DND-41 (cell line): ENCODE data around the gene RNF130.

Experiments used
- ATAC-seq: fragments of 200-7000 bp; cut with Tn5 transposase; 3 replicates; pipeline ENCODE4 v1.9.1; 2021; ENCODE audit warnings: low read depth; ENCODE audit not compliant: insufficient read depth
- DNase-seq: peaks from one replicate; pipeline ENCODE4 v3.0.0-alpha.2; 2020
- H2AFZ ChIP-seq: 2 replicates; pipeline ENCODE4 v1.6.0; 2012; ENCODE audit warnings: low read depth, low read length
- H3K27ac ChIP-seq: 2 replicates; pipeline ENCODE4 v1.5.1; 2012; ENCODE audit warnings: low read length, inconsistent platforms
- H3K27me3 ChIP-seq: fragments of 200-600 bp; sonication (generic); 2 replicates; pipeline ENCODE4 v1.6.0; 2012; ENCODE audit warnings: low read length, mild to moderate bottlenecking, inconsistent platforms; ENCODE audit not compliant: insufficient read depth, poor library complexity
- H3K36me3 ChIP-seq: 2 replicates; pipeline ENCODE4 v1.5.1; 2012; ENCODE audit warnings: low read length, inconsistent platforms; ENCODE audit not compliant: insufficient read depth
- H3K4me1 ChIP-seq: 2 replicates; pipeline ENCODE4 v1.5.1; 2012; ENCODE audit warnings: mild to moderate bottlenecking, low read length; ENCODE audit not compliant: insufficient read depth
- H3K4me2 ChIP-seq: 2 replicates; pipeline ENCODE4 v1.6.0; 2012; ENCODE audit warnings: mild to moderate bottlenecking, moderate library complexity, low read length, inconsistent platforms; ENCODE audit not compliant: insufficient read depth
- H3K4me3 ChIP-seq, 2 experiments: fragments of 200-600 bp in 1 of 2; shearing (Covaris generic) in 1 of 2; 2 replicates each; pipeline ENCODE4 v1.5.1; 2012 to 2016; ENCODE audit warnings: inconsistent platforms in 2 of 2, low read length in 2 of 2, mild to moderate bottlenecking in 2 of 2, low read depth in 1 of 2, moderate library complexity in 1 of 2
- H3K79me2 ChIP-seq: 2 replicates; pipeline ENCODE4 v1.6.0; 2012; ENCODE audit warnings: low read length, inconsistent platforms; ENCODE audit not compliant: insufficient read depth
- H3K9ac ChIP-seq: 2 replicates; pipeline ENCODE4 v1.6.0; 2012; ENCODE audit warnings: low read depth, mild to moderate bottlenecking, inconsistent platforms, low read length, moderate library complexity
- H3K9me3 ChIP-seq: 2 replicates; pipeline ENCODE4 v1.5.1; 2012; ENCODE audit warnings: low read length, moderate library complexity, mild to moderate bottlenecking, inconsistent platforms; ENCODE audit not compliant: insufficient read depth, severe bottlenecking
- H4K20me1 ChIP-seq: 2 replicates; pipeline ENCODE4 v1.6.0; 2012; ENCODE audit warnings: low read length; ENCODE audit not compliant: insufficient read depth
- CTCF ChIP-seq: IDR thresholded peaks from 2 replicates; pipeline ENCODE4 v1.5.1; 2012; ENCODE audit warnings: borderline replicate concordance, low read length, moderate library complexity, mild to moderate bottlenecking; ENCODE audit not compliant: poor library complexity, severe bottlenecking; ENCODE audit errors: extremely low read depth
- EZH2 ChIP-seq: IDR thresholded peaks from 3 replicates; pipeline ENCODE4 v1.6.1; 2012; ENCODE audit warnings: borderline replicate concordance, low read depth, mild to moderate bottlenecking, moderate library complexity, low read length, inconsistent platforms; ENCODE audit not compliant: severe bottlenecking

RNF130 gene

GRCh38 chr5:180013678-180014077 lies 57.9 kb downstream of the RNF130 start:
- H3K4me1 ChIP-seq: no peaks in the 10 kb centered on the region
- H3K79me2 ChIP-seq: no peaks in the 10 kb centered on the region
- H3K27me3 ChIP-seq: no peaks in the 10 kb centered on the region
- no peak overlapping the region for H3K4me2 ChIP-seq
- no peak overlapping the region for H3K9ac ChIP-seq
- DNase-seq (no peak), ATAC-seq (no peak)
- H4K20me1 ChIP-seq: no peaks in the 10 kb centered on the region
- H3K36me3 ChIP-seq: no peaks in the 10 kb centered on the region; the same call in 1 of the 2 replicates
- H3K4me3 ChIP-seq: no peak overlapping the region
- no peak overlapping the region for H2AFZ ChIP-seq
- TF ChIP-seq EZH2 (no peak), CTCF (no peak)
- no peak overlapping the region for H3K27ac ChIP-seq
- H3K9me3 ChIP-seq: no peaks in the 10 kb centered on the region

GRCh38 chr5:180012316-180012715 lies 59.2 kb downstream of the RNF130 start:
- no peak overlapping the region for H3K9ac ChIP-seq
- no peak for ATAC-seq
- no peak overlapping the region for H3K27ac ChIP-seq
- H2AFZ ChIP-seq: no peak overlapping the region
- H3K36me3 ChIP-seq: no peaks in the 10 kb centered on the region; the same call in 1 of the 2 replicates
- H3K79me2 ChIP-seq: no peaks in the 10 kb centered on the region
- no peaks in the 10 kb centered on the region for H4K20me1 ChIP-seq
- no peak for DNase-seq
- H3K9me3 ChIP-seq: no peaks in the 10 kb centered on the region
- no peak overlapping the region for H3K4me2 ChIP-seq
- peaks cover 11% of the 10 kb centered on the region for H3K4me1 ChIP-seq
- no peaks in the 10 kb centered on the region for H3K27me3 ChIP-seq
- TF ChIP-seq CTCF (no peak), EZH2 (no peak)
- H3K4me3 ChIP-seq: no peak overlapping the region

GRCh38 chr5:180010636-180011035 lies 60.9 kb downstream of the RNF130 start:
- Histone ChIP-seq H3K27me3 (peaks cover 3% of the 10 kb centered on the region), H4K20me1 (no peaks in the 10 kb centered on the region), H2AFZ (no peak overlapping the region), H3K4me1 (peaks cover 26% of the 10 kb centered on the region), H3K36me3 (no peaks in the 10 kb centered on the region; the same call in 1 of the 2 replicates), H3K9me3 (no peaks in the 10 kb centered on the region), H3K9ac (no peak overlapping the region), H3K4me3 (no peak overlapping the region), H3K79me2 (no peaks in the 10 kb centered on the region), H3K4me2 (no peak overlapping the region), H3K27ac (no peak overlapping the region)
- no peak for ATAC-seq
- no peak for DNase-seq
- no peak for TF ChIP-seq EZH2
- no peak for TF ChIP-seq CTCF

GRCh38 chr5:180009581-180009980 lies 62.0 kb downstream of the RNF130 start:
- DNase-seq (no peak), ATAC-seq (no peak)
- no peaks in the 10 kb centered on the region for H4K20me1 ChIP-seq
- no peak overlapping the region for H3K4me2 ChIP-seq
- no peak overlapping the region for H3K27ac ChIP-seq
- H2AFZ ChIP-seq: no peak overlapping the region
- no peak overlapping the region for H3K9ac ChIP-seq
- H3K27me3 ChIP-seq: peaks cover 3% of the 10 kb centered on the region
- no peaks in the 10 kb centered on the region; the same call in 1 of the 2 replicates for H3K36me3 ChIP-seq
- TF ChIP-seq EZH2: no peak
- no peak for TF ChIP-seq CTCF
- H3K9me3 ChIP-seq: no peaks in the 10 kb centered on the region
- no peak overlapping the region for H3K4me3 ChIP-seq
- H3K4me1 ChIP-seq: peaks cover 26% of the 10 kb centered on the region
- no peaks in the 10 kb centered on the region for H3K79me2 ChIP-seq
